Sigmoid colon (tissue), 7 donors: ENCODE data around the gene ATP5PO. TPM values are rescaled to one million over a fixed set of nuclear protein-coding genes. Genes with fewer than 3 reads are reported as not detected.

Experiments
- DNase-seq: peaks from one replicate; pipeline ENCODE4 v3.0.0-alpha.2; 2019
- H3K27ac ChIP-seq, 4 donors: fragments of 200-600 bp; sonication (generic); one replicate each; pipeline ENCODE4 v1.5.1; 2016 to 2019; ENCODE audit warnings: mild to moderate bottlenecking in 1 of 4
- H3K27me3 ChIP-seq, 3 donors: fragments of 200-600 bp; sonication (generic); one replicate each; pipeline ENCODE4 v1.5.1; 2019; ENCODE audit warnings: mild to moderate bottlenecking in 1 of 3
- H3K36me3 ChIP-seq, 4 donors: fragments of 200-600 bp; sonication (generic); one replicate each; pipeline ENCODE4 v1.5.1; 2016 to 2019
- H3K4me1 ChIP-seq, 4 donors: fragments of 200-600 bp; sonication (generic); one replicate each; pipeline ENCODE4 v1.5.1; 2017 to 2019
- H3K4me3 ChIP-seq, 4 donors: fragments of 200-600 bp; sonication (generic); one replicate each; pipeline ENCODE4 v1.5.1; 2017 to 2019; ENCODE audit warnings: mild to moderate bottlenecking in 2 of 4, moderate library complexity in 1 of 4
- H3K9me3 ChIP-seq, 4 donors: fragments of 200-600 bp in 3 of 4; sonication (generic) in 3 of 4; one replicate each; pipeline versions ENCODE4 v1.5.1 to v1.6.1; 2013 to 2019
- CTCF ChIP-seq, 4 experiments: fragments of 450-650 bp in 3 of 4; fragments of 200-600 bp in 1 of 4; IDR thresholded peaks; one replicate each; pipeline ENCODE4 v1.5.1; 2016 to 2019; ENCODE audit warnings: antibody characterized with exemption in 4 of 4, mild to moderate bottlenecking in 3 of 4, moderate library complexity in 2 of 4
- EP300 ChIP-seq, 4 donors: sonication (generic); formaldehyde crosslinking; IDR thresholded peaks; one replicate each; pipeline ENCODE4 v1.6.1; 2017; ENCODE audit warnings: antibody characterized with exemption in 4 of 4
- POLR2A ChIP-seq, 2 donors: fragments of 450-650 bp; IDR thresholded peaks; one replicate each; pipeline ENCODE4 v1.6.1; 2016; ENCODE audit warnings: antibody characterized with exemption in 2 of 2, mild to moderate bottlenecking in 2 of 2, moderate library complexity in 2 of 2
- POLR2AphosphoS5 ChIP-seq, 4 donors: sonication (generic); formaldehyde crosslinking; IDR thresholded peaks; one replicate each; pipeline ENCODE4 v1.6.1; 2017; ENCODE audit warnings: antibody characterized with exemption in 4 of 4
- WGBS, 2 donors: extraction: QIAGEN DNeasy Blood & Tissue Kit; methylation state at CpG; one replicate each; pipeline ENCODE4 v1.1.7; 2013; 5-methylcytosine and 5-hydroxymethylcytosine counted together
- intact Hi-C: fragments of 100-400 bp; cut with DNase I; formaldehyde crosslinking; loops from one replicate; pipeline ENCODE4 v1.15.1; 2023
- polyA plus RNA-seq, 3 donors: library from polyadenylated mRNA; stranded (reverse); fragments of 200-250 nt; gene quantifications; one replicate each; pipeline ENCODE4 v1.2.3, GENCODE V29; 2013
- total RNA-seq, 4 donors: library from RNA; depleted of rRNA; stranded (reverse); fragments of >200 nt; gene quantifications; one replicate each; pipeline ENCODE4 v1.1.0, GENCODE V29; 2016
- donor health status: healthy with polysubstance abuse.
- donor health status: Bipolar disorder and iron deficiency.
- donor health status: healthy.

ATP5PO gene
- total and polyA plus RNA-seq, 7 donors, result 277 to 742 (median 414) TPM

DNA sequence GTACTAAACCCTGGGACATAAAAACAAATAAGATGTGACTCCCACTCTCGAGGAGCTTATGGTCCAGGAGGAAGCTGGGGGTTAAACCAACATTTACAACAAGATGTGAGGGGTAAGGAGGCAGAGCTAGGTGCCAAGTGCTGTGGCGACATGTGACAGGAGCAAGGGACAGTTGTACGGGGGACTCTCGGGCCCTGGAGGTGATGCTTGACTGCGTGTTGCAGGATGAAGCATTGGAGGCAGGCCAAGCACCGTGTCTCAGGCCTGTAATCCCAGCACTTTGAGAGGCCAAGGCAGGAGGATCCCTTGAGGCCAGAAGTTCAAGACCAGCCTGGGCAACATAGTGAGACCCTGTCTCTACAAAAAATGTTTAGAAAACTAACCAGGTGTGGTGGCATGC, 36.8 kb downstream of the ATP5PO start:
- H3K27me3 ChIP-seq, result no peaks in the 10 kb centered on the region
- no peaks in the 10 kb centered on the region for H3K36me3 ChIP-seq
- H3K27ac ChIP-seq, result no peak overlapping the region
- H3K4me1 ChIP-seq, result peaks cover 0 to under 1% (median 0%) of the 10 kb centered on the region in 4 donors
- WGBS, 2 donors, result 89 to 92% methylated on average over 6 of the region's 6 CpGs
- TF ChIP-seq POLR2A (IDR thresholded peaks at IDR 0.05), result no peak
- no peak for TF ChIP-seq EP300 (IDR thresholded peaks at IDR 0.05)
- H3K9me3 ChIP-seq, result no peaks in the 10 kb centered on the region
- peak; percentile 50 for DNase-seq
- no peak overlapping the region for H3K4me3 ChIP-seq
- intact Hi-C loops, result no loop called here

DNA sequence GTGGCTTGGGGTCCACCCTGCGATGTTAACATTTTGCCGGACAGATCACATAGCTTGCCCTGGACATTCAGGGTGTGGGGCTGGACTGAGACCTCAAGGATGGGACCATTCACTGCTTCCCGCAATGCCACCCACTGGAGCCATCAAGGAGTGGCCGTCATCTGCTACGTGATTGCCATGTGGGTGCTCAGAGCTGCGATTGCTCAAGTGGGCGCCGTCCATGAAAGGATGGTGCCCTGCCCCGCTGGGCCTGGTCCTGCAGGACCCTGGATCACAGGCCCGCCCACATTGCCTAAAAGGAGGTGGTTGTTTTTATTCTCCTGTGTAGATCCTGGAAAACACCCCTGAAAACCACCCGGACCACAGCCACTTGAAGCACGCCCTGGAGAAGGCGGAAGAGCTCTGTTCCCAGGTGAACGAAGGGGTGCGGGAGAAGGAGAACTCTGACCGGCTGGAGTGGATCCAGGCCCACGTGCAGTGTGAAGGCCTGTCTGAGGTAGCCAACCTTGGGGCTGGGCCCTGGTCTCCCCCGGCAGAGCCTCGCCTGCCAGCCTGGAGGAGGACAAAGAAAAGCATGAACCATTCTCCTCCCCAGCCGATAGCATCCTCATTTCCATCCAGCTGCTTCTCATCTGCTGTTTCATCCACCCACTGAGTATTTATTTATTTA, 40.4 kb downstream of the ATP5PO start:
- TF ChIP-seq EP300 (IDR thresholded peaks at IDR 0.05) (no peak), POLR2AphosphoS5 (IDR thresholded peaks at IDR 0.05) (no peak), POLR2A (IDR thresholded peaks at IDR 0.05) (no peak), CTCF (IDR thresholded peaks at IDR 0.05) (no peak)
- H3K27ac ChIP-seq, result no peak overlapping the region

DNA sequence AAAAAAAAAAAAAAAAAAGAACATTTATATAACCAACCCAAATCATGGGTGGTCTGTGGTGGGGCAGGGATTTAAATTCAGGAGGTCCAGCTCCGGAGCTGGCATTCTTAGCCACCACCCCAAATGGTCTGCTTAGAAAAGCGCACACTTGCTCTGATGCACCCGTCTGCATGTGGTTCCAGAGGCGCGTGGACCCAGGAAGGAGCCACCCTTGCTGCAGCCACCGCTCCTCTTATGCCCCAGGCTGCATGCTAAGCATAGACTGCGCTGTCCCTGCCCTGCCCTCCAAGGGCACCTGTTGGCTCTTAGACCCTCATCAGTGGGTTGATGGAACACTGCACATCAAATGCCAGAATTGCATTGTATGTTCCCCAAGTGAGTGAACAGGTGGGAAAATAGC, 41.4 kb downstream of the ATP5PO start:
- intact Hi-C loops, result no loop called here
- WGBS, 2 donors, result 94 to 96% methylated on average over 7 of the region's 7 CpGs
- Histone ChIP-seq H3K36me3 (no peaks in the 10 kb centered on the region), H3K4me1 (no peaks in the 10 kb centered on the region), H3K27me3 (no peaks in the 10 kb centered on the region), H3K9me3 (no peaks in the 10 kb centered on the region), H3K27ac (no peak overlapping the region), H3K4me3 (no peak overlapping the region)
- DNase-seq, result peak; percentile 25
- TF ChIP-seq POLR2A (IDR thresholded peaks at IDR 0.05) (no peak), EP300 (IDR thresholded peaks at IDR 0.05) (no peak), CTCF (IDR thresholded peaks at IDR 0.05) (no peak), POLR2AphosphoS5 (IDR thresholded peaks at IDR 0.05) (no peak)

More for the DNA sequence above, 40.4 kb downstream of the ATP5PO start:
- no peak for DNase-seq
- intact Hi-C loops, result no loop called here
- H3K4me3 ChIP-seq, result no peak overlapping the region
- 92% methylated on average over 20 of the region's 20 CpGs for WGBS, 2 donors
- no peaks in the 10 kb centered on the region for H3K27me3 ChIP-seq
- no peaks in the 10 kb centered on the region for H3K4me1 ChIP-seq
- no peaks in the 10 kb centered on the region for H3K36me3 ChIP-seq
- H3K9me3 ChIP-seq, result no peaks in the 10 kb centered on the region

GRCh38 chr21:33872881-33873515, 42.6 kb downstream of the ATP5PO start:
- intact Hi-C loops, result no loop called here
- TF ChIP-seq POLR2AphosphoS5 (IDR thresholded peaks at IDR 0.05) (no peak), EP300 (IDR thresholded peaks at IDR 0.05) (no peak), POLR2A (IDR thresholded peaks at IDR 0.05) (no peak), CTCF (IDR thresholded peaks at IDR 0.05) (no peak)
- Histone ChIP-seq H3K27me3 (no peaks in the 10 kb centered on the region), H3K36me3 (no peaks in the 10 kb centered on the region), H3K4me1 (no peaks in the 10 kb centered on the region), H3K9me3 (no peaks in the 10 kb centered on the region), H3K27ac (no peak overlapping the region), H3K4me3 (no peak overlapping the region)
- no peak for DNase-seq
- 88 to 89% methylated on average over 4 of the region's 4 CpGs for WGBS, 2 donors

DNA sequence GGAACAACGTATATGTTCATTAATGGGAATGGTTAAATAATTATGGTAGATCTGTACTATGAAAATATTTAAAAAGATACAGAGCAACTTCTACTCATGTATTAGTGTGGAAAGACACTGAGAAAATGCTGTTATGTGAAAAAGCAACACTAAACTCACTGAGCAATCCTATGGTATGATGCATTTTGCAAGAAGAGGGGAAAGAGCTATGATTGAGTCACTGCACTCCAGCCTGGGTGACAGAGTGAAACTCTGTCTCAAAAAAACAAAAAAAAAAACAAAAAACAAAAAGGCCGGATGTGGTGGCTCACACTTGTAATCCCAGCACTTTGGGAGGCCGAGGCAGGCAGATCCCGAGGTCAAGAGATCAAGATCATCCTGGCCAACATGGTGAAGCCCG, 44.4 kb downstream of the ATP5PO start:
- H3K36me3 ChIP-seq, result no peaks in the 10 kb centered on the region
- no peaks in the 10 kb centered on the region for H3K27me3 ChIP-seq
- peaks cover 0 to 4% (median 0%) of the 10 kb centered on the region in 4 donors for H3K4me1 ChIP-seq
- intact Hi-C loops, result no loop called here
- no peak overlapping the region for H3K4me3 ChIP-seq
- H3K27ac ChIP-seq, result no peak overlapping the region
- no peaks in the 10 kb centered on the region for H3K9me3 ChIP-seq
- no peak for DNase-seq
- no peak for TF ChIP-seq POLR2A (IDR thresholded peaks at IDR 0.05)
- no peak for TF ChIP-seq POLR2AphosphoS5 (IDR thresholded peaks at IDR 0.05)
- TF ChIP-seq CTCF (IDR thresholded peaks at IDR 0.05), result no peak
- 83 to 93% methylated on average over 5 of the region's 5 CpGs for WGBS, 2 donors
